Activated effector memory CD4-positive, alpha-beta T cell treated with Interleukin-2 at 50 U/mL for 16 hours (primary cell): ENCODE data around the gene CAPRIN1.
"Not testable (repeated sequence)": the region's sequence is repeated elsewhere in the genome, so short reads cannot be mapped to it uniquely, and the experiment has no call there.

Experiments
- DNase-seq: peaks from one replicate; pipeline ENCODE4 v3.0.0-alpha.2; 2020

The CAPRIN1 gene

DNA sequence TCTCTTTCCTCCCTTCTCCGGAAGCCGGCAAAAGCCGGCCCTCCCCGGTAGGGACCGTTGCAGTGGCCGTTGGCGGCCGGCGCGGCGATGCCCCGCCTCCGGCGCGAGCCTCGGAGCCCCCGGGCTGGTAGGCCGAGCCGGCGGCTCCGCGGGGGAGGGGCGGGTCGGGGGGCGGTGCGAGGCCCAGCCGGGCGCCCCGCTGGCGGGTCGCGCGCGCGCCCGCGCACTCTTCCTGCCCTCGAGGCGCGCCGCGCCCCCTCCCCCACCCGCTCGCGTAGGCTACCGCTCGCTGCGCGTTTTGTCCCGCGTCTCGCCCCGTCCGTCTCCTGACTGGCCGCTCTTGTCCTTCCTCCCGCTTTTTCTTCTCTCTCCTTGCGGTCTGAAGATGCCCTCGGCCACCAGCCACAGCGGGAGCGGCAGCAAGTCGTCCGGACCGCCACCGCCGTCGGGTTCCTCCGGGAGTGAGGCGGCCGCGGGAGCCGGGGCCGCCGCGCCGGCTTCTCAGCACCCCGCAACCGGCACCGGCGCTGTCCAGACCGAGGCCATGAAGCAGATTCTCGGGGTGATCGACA lies 591 bp downstream of the CAPRIN1 start:
- peak; percentile 83 for DNase-seq

DNA sequence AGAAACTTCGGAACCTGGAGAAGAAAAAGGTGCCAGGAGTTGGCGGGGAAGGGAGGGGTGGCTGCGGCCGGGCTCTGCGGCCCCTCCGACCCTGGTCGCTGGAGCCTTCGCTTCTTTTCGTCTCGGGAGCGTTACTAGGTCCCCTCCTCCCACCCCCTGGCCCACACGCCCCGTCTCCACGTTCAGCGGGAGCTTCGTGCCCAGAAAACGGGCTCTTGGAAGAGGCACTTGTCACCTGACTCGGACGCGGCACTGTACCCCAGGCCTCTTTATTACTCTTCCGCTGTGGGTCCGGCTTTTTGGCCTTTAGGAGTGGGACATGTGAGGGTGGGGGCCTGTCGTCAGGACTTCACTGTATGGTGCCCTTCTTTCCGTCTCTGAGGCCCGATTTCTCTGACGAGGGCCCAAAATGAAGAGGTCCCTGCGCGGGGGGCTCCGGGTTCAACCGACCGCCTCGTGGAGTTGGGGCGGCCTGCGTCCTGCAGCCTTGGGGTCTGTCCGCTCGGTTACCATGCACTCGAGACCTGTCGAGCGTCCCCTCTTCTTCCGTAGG lies 1.2 kb downstream of the CAPRIN1 start:
- DNase-seq, result peak; percentile 18

DNA sequence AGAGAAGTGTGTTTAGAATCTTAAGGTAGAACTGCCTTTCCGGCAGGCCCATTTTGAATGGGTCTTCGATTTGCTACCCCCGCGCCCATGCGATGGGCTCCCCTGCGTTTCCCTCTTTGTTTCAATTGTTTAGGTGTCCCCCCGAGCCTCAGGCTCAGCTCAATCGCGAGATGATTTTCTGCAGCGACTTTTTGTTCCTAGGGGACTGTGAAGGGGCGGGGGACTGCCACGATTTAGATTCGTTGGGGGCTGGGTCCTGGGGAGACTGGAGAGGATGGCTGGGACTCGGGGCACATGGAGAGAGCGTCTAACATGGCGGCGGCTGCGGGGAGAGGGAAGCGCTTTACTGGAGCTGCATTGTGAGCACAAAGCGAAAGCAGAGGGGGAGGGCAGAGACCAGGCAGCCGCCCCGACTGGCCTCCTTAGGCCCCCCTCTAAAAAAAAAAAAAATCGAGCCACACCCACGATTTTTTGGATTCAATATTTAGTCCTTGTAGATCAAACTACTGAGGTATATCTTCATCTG lies 1.7 kb downstream of the CAPRIN1 start:
- peak; percentile 67 for DNase-seq

DNA sequence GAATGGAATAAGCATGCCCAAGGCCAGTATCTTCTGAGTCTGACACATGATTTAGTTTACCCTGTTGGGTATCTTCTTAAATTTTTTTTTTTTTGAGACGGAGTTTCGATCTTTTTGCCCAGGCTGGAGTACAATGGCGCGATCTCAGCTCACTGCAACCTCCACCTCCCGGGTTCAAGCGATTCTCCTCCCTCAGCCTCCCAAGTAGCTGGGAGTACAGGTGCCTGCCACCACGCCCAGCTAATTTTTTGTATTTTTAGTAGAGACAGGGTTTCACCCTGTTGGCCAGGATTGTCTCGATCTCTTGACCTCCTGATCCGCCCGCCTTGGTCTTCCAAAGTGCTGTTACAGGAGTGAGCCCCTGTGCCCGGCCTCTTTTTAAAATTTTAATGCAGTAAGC lies 2.8 kb downstream of the CAPRIN1 start:
- DNase-seq, result not testable (repeated sequence)

DNA sequence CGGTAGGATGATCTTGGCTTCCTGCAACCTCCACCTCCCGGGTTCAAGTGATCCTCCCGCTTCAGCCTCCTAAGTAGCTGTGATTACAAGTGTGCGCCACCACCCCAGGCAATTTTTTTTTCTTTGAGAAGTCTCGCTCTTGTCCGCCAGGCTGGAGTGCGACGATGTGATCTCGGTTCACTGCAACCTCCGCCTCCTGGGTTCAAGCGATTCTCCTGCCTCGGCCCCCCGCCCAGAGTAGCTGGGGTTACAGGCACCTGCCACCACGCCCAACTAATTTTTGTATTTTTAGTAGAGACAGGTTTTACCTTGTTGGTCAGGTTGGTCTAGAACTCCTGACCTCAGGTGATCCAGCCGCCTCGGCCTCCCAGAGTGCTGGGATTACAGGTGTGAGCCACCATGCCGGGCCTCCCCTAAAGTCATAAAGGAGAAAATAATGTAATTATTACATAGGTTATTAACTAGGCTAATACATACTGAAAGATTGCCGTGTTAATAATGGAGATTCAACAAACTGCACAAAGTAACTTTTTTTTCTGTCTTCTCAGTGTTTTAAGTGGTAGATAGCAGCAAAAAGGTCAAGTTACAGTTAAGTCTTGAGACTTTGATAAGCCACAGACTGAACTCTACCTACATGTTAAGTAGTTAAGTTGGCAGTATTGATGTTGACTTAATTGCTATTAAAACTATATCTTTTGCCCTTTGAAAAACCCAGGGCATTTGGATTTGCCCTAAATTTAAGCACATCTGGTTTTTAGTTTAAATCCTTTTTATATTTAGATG lies 3.9 kb downstream of the CAPRIN1 start:
- no peak for DNase-seq

DNA sequence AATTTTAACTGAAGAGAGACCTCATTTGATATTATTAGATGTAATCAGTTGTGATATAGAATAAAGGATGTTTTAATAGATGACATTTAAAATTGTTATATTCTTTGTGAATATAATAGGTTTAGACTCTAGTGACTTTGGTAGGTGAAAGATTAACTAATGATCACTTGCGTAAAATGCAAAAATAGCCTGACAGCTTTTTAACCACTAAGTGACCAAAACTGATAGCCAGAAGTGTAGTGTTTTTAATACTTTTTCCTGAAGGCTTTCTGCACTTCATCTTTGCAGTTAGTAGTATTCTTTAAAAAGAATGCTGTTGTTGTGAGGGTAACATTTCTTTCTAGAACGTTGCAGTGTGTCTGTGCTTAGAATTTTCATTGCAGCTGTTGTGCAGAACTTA lies 5.1 kb downstream of the CAPRIN1 start:
- DNase-seq, result no peak

DNA sequence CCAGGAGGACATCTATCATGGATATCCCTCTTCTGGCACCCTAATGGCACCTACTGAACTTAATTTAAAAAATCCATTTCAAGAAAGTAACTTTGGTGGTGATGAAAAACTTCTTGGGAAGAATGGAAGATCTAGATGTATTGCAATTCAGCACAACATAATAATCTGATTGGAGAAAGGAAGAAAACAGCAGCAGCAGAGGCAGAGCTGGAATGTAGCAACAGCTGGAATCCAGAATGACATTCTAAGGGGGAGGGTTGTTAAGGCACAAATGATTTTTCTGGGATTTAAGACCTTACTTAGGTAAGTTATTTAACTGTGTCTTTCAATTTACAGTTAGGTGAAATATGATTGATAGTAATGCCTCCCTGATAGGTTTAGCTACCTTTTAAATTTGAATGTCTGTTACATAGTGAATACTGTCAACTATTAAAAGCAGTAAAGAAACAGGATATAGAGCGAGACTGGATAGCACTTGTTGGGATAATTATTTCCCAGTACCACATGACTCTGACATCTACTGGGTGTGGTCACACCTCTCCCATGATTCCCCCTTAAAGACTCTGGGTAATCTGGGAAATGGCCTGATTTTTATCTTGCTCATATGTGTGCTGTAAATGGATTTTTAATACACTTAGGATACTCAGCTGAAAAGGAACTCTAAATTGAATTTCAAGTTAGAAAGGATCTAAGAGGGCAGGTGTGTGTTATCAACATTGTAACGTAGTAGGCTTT lies 11.7 kb downstream of the CAPRIN1 start:
- no peak for DNase-seq

DNA sequence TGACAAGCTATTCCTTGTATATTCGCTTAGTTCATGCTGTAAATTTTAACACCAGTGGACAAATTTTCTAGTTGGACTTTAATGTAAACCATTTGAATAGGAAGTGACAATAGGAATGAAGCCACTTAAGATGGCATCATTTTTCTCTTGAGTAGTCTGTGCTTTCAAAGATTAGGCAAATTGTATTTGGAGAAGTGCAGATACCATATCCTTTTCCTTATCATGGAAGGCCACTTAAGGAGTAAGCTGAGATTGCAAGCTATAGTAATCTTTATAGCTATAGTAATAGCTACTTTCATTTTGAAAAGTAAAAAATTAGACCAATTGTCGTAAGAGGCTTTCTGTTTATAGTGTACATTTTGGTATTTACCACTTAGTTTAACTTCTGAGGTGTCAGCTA lies 12.8 kb downstream of the CAPRIN1 start:
- no peak for DNase-seq

DNA sequence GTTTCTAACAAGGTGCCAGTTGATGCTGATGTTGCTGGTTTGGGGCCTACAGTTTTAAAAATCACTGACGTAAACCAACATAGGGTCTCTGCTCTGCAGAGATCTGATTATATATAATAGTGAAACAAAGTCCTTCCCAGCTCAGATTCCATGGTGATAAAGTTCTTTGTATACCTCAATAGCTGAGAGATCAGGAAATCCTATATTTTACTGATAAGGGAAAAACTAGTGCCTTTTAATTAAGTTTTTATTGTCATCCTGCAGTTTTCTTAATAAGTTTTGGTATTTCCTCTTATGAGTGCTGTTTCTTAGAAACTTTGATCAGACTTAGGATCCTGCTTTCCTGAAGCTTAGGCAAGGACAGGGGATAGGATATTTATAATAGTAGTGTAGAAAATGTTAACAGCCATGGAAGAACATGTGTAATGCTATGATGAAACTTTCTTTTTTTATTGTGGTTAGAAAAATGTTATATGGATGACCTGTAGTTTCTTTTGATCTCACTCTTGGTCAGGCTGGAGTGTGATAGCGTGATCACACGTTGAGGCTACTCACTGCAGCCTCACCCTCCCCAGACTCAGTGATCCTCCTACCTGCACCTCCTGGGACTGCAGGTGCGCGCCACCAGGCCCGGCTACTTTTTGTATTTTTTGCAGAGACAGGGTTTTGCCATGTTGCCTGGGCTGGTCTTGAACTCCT lies 14.1 kb downstream of the CAPRIN1 start:
- no peak for DNase-seq

DNA sequence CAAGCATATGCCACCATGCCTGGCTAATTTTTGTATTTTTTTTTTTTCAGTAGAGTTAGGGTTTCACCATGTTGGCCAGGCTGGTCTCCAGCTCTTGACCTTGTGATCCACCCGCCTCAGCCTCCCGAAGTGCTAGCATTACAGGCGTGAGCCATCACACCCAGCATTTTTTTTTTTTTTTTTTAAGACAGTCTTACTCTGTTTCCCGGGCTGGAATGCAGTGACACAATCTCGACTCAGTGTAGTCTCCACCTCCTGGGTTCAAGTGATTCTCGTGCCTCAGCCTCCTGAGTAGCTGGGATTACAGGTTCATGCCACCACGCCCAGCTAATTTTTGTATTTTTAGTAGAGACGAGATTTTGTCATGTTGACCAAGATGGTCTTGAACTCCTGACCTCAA lies 15.2 kb downstream of the CAPRIN1 start:
- DNase-seq, result not testable (repeated sequence)

DNA sequence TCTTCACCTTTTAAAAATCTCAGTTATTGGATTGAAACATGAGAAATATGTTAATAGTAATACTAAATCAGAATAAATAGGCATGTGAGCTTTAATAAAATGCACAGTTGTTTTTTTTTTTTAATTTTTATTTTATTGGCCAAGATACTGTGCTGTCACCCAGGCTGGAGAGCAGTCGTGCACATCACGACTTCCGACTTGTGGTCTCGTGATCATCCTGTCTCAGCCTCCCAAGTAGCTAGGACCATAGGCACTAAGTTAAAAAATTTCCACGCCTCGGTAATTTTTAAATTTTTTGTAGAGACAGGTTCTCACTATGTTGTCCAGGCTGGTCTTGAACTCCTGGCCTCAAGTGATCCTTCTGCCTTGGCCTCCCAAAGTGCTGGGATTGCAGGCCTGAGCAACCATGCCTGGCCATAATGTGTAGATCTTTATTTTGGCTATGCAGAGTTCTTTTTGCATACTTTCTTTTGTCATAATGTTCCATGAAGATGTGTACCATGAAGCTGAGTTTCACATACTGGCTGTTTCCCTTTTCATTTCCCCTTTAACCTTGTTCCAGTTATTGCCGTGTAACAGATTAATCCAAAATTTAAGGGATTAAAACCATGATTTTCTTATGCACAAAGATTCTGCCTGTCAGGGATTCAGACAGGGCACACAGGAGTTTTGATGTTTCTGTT lies 16.0 kb downstream of the CAPRIN1 start:
- DNase-seq, result no peak

DNA sequence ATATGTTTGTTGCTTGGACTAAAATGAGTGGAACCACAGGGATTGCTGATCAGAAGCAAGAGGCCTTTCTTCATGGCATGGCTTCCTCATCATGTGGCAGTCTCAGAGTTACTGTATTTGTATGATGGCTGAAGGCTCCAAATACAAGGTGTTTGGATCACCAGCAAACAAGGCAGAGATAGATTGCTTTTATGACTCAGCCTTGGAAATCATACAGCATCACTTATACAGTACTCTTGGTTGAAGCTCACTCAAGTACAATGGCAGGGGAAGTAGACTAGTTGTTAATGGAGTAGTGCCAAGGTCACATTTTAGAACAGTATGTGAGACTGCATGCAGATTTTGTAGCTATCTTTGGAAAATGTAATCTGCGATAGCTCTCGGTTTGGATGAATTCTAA lies 16.6 kb downstream of the CAPRIN1 start:
- no peak for DNase-seq

DNA sequence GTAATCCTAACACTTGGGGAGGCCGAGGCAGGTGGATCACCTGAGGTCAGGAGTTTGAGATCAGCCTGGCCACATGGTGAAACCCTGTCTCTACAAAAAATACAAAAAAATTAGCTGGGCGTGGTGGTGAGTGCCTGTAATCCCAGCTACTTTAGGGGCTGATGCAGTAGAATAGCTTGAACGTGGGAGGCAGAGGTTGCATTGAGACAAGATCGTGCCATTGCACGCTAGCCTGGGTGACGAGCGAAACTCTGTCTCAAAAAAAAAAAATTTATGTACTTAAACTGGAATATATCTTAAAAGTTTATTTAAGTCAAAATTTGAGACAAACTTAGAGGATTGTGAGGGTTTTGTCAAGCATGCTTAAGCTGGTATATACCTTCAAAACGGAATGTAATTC lies 19.8 kb downstream of the CAPRIN1 start:
- not testable (repeated sequence) for DNase-seq

DNA sequence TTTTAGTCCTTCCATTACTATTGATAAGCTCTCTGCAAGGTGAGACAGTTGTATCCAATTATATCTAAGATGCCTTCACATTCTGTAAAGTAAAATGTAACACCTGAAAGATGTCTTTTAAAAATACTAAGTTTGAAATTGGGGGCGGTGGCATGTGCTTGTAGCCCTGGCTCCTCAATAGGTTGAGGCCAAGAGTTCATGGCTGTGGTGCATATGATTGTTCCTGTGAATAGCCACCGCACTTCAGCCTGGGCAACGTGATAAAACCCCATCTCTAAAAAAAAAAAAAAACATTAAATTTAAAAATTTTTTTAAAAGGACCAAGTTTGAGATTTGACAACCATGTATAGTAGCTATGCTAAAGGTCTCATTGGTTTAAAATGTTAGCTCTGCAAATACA lies 20.5 kb downstream of the CAPRIN1 start:
- no peak for DNase-seq

DNA sequence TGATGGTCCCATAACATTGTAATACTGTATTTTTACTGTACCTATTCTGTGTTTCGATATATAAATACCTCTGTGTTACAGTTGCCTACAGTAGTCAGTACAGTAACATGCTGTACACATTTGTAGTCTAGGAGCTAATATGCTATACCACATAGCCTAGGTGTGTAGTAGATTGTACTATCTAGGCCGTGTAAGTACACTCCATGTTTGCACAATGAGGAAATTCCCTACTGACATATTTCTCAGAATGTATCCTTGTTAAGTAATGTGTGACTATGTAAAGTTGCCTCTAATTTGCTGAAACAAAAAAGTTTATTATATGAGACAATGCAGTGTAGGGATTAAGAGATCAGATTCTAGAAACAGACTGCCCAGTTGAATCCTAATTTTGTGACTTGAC lies 21.3 kb downstream of the CAPRIN1 start:
- no peak for DNase-seq

DNA sequence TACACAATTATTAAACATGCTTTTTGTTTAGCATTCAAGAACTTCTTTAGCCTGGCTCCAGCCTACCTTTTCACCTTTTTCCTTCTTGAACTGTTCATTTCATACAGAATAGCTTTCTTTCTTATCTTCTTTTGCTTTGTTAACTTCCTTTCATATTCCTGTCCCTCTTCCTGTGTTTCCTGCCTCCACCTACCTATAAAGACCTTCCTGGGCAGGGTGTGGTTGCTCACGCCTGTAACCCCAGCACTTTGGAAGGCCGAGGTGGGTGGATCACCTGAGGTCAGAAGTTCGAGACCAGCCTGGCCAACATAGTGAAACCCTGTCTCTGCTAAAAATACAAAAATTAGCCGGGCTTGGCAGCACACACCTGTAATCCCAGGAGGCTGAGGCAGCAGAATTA lies 22.9 kb downstream of the CAPRIN1 start:
- DNase-seq, result no peak

DNA sequence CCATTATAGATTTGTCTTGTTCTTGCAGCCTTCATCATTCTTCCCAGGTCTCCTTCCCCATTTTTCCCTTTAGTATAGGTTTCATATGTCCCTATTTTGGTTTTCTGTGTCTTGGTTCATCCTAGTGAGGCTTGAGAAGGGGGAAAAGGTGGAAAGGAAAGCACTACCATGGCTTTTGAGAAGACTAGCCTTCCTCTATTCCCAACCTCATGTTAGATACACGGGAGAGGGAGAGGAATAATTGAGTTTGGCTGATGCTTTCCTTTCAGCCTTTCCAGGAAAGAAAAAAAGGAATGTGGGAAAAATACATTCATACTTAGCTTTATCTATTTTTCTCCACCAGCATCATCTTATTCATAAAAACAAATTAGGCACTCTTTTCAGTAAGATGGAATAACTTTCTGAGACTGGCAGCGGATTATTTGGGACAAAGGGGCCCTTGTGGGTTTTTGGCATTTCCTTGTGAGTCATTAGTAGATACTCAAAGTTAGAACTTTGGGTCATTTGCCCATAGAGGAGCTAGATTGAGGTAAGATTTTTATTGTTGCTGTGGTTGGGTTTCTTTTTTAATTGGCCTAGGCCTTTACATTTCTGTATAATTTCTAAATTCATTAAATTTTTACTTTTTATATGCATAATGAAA lies 23.8 kb downstream of the CAPRIN1 start:
- DNase-seq, result no peak

DNA sequence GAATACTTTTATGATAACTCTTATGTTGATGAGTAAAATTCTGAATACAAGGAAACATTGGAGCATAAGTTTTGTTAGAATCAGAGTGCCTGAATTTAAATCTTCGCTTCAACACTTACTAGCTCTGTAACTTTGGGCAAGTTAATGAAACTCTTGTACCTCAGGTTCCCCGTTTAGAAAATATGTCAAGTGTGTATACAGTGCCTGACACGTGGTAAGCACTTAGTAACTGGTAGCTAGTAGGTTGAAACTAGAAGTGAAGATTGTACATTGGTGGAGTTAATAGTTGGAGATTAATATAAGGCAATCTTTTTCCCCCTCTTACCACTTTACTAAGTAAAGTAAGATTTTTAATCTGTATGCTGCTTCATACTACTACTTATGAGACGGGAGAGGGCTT lies 29.1 kb downstream of the CAPRIN1 start:
- DNase-seq, result no peak

DNA sequence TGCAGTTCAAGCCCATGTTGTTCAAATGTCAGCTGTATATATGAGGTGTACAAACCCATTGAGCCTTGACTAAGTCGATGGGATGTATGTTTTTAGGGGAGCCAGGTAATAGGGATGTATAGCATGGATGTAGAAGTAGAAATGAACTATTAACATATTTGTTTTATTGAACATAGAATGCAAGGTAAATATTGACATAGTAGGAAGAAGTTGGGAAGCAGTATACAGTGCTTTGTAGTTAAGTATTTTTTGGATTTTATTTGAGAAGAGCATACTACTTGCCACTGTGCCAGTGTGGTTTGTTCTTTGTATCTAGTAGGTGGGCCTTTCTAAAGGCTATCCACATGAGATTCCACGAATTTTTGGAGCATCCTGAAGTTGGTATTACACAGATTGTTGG lies 33.1 kb downstream of the CAPRIN1 start:
- DNase-seq, result no peak

DNA sequence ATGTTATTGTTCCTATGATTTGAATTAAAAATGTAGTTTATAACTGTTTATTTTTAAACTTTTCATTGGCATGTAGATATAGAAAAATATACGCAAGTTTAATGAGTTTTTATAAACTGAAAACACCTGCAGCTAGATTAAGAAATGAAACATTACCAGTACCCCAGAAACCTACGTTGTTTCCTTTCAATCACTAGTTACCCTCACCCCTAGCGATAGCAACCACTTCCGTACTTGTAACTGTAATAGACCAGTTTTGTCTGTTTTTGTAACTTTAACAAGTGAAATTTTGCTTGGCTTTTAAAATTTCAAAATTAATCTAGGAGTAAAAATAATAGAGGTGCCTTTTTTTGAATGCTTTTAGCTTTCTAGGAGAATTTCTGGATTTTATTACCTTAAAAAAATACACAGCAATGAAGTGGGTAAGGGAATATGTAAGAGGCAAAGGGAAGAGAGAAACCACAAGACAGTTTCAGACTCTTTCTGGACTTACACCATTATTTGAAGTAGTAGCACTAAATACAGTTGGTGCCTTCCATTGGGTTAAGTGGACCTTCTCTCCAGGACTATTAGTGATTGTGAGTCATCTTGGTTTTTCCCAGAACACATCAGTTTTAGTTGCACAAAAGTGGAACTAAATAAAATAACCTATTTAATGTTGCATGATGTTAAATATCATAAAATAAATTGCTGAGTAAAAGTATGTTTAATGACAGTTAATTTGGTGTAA lies 35.2 kb downstream of the CAPRIN1 start:
- no peak for DNase-seq

DNA sequence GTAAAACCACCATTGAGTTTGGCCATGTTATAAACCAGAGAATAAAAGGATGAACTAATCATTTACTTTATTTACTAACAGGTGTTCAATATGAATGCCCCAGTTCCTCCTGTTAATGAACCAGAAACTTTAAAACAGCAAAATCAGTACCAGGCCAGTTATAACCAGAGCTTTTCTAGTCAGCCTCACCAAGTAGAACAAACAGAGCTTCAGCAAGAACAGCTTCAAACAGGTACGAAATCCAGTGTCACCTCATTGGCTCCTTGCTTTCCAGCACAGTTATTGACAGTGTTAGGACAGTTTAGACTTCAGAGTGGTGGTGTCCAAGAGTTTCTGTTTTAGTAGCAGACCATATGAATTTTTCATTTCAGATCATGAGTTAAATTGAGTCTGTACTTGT lies 40.3 kb downstream of the CAPRIN1 start:
- DNase-seq, result no peak
